GM21390 (cell line): ENCODE data around the gene FOXB2.
"Not testable (repeated sequence)": the region's sequence is repeated elsewhere in the genome, so short reads cannot be mapped to it uniquely, and the experiment has no call there.

Experiments used
- ATAC-seq: cut with Tn5 transposase; IDR thresholded peaks from one replicate; pipeline ENCODE4 v1.9.1; 2021; ENCODE audit not compliant: unreplicated experiment

The FOXB2 gene

DNA sequence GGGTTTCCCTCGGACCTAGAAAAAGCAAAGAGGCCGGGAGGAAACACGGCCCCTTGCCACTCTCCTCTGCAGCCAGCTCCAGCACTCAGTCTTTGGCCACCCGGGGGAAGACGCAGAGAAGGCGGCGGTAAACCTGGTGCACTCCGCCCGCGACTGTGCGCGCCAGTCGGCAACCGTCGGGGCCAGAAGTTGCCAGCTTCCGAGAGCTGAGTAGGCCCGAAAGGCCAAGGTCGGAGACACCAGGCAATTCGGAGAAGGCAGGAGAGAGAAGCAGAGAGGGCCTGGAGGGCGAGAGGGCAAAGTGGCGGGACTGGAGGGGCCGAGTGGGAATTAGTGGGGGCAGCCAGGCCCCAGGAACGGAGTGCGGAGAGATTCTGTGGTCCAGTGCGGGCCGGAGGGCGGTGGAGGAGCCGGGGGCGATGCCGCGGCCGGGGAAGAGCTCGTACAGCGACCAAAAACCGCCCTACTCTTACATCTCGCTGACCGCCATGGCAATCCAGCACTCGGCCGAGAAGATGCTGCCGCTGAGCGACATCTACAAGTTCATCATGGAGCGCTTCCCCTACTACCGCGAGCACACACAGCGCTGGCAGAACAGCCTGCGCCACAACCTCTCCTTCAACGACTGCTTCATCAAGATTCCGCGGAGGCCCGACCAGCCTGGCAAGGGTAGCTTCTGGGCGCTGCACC, at the start of gene FOXB2:
TSS of gene FOXB2 (plus strand) at position 420 of the 690 bp plus-strand sequence. CDS start at position 420, 0 bp downstream.
- no peak for ATAC-seq

DNA sequence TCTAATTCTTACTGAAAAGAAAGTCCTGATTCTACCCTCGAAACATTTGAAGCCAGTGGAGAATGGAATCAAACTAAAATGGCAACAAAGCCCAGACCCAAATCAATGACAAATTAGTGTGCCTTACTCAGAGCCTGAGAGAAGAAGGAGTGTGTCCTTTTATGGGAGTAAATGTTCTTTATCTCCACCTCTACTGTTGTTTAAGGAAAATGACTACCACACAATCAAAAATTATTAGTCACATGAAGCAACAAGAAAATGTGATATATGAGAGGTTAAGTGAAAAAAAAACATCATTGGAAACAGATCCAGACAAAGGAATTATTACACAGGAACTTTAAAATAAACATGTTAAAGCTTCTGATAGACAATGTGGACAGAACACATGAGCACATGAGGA, 49.7 kb upstream of the FOXB2 start:
- ATAC-seq = no peak

DNA sequence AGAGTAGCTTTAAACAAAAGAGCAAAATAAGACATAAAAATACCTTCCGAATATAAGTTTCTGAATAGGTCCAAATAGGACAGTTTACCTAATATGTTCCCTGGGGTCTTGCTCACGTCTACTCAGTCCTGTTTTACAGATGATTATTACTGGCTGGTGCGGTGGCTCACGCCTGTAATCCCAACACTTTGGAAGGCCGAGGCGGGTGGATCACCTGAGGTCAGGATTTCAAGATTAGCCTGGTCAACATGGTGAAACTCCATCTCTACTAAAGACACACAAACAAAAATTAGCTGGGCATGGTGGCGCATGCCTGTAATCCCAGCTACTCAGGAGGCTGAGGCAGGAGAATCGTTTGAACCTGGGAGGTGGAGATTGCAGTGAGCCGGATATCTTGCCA, 40.6 kb upstream of the FOXB2 start:
- not testable (repeated sequence) for ATAC-seq

- ATAC-seq = no peak
Observed at GRCh38 chr9:76980566-76980965, 38.9 kb upstream of the FOXB2 start.

DNA sequence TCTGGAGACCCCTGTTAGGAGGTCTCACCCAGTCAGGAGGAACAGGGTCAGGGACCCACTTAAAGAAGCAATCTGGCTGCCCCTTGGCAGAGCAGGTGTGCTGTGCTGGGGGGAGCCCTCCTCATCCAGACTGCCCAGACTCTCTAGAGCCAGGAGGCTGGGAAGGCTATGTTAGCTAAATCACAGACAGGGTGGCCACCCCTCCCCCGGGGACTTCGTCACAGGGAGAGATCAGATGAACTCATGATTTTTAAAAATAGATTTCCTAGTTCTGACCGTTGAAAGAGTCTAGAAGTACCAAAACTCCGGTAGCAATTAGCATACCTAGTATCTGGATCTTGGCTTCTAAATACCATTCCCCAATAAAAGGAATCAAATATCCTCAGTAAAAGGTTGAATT, 35.0 kb upstream of the FOXB2 start:
- ATAC-seq = no peak

DNA sequence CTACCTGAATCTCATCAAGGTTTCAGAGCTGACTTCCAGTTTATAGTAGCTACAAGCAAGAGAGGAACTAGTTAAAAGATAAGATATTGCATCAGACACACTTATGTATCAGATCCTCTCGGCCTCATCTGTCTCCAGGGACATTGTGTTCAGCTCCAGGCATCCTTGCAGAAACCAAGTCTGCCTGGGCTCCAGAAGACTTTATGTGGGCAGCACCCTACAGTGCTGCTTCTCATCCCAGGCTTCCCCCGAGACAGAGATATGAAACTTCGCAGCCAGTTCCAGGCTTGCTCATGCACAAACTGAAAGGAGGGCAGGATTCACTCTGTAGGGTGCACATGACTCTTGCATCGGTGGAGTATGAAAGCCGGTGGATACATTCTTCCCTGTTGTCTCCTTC, 33.9 kb upstream of the FOXB2 start:
- ATAC-seq = no peak

DNA sequence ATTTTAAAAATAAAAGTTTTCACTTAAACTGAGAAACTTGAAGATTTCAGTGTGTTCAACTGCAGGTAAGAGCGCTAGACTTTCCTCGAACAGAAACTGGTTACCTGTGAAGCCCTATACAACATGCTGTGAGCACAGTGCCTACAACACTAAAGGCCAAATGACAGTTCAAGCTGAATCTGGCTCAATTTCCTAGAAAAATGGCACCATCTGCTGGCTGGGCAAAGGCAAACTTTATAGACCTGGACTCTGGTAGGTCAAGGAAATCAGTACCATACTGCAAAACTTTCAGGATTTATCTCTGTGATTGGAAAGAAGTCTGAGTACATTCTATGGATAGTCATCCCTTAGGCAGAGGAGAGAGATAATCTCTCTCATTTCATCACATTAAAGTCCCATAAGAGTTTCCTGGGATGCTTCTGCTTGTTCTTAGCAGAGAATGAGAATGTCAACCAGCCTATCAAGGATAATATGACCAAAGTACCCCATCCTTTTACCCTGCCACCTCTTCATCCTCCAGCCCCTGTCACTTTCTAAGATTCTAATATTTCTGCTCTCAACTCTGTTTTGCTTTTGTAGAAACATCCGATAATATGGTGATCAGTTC, 31.8 kb upstream of the FOXB2 start:
- no peak for ATAC-seq

- ATAC-seq = no peak
Observed at GRCh38 chr9:76988941-76989340, 30.5 kb upstream of the FOXB2 start.

GRCh38 chr9:76989501-76989900, 30.0 kb upstream of the FOXB2 start:
- no peak for ATAC-seq

- ATAC-seq = no peak
Observed at GRCh38 chr9:76996700-76997099, 22.8 kb upstream of the FOXB2 start.

GRCh38 chr9:76999261-76999660, 20.2 kb upstream of the FOXB2 start:
- no peak for ATAC-seq

- ATAC-seq = no peak
Observed at GRCh38 chr9:77000330-77000729, 19.1 kb upstream of the FOXB2 start.

- no peak for ATAC-seq
Observed at GRCh38 chr9:77003366-77003765, 16.1 kb upstream of the FOXB2 start.

DNA sequence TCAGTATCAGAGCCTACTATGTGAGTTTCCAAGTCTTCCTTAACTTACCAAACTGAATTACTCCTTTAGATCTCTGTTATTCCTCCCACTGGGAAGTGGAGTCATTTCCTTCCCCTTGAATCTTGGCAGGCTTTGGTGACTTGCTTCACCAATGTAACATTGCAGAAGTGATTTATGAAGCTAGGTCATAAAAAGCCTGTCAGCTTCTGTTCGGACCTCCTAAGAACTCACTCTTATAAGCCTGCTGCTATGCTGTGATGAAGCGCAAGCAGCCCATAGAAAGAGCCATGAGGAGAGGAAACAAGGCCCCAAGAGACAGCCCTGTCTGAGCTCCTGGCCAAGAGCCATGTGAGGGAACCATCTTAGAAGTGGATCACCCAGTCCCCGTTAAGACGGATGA, 14.2 kb upstream of the FOXB2 start:
- no peak for ATAC-seq

DNA sequence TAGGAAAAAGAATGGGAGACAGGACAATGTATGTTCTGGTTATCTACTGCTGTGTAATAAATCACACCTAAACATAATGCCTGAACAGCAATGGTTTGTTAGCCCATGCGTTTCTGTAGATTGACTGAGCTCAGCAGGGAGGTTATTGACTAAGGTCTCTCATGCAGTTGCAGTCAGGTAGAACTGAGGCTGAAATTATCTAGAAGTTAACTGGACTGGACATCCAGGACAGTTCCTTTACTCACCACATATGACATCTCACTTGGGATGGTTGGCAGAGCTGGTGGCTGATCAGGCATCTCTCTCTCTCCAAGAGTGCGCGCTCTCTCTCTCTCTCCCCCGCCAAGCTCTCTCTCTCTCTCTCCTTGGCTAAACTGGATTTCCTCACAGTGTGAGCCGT, 8.9 kb upstream of the FOXB2 start:
- ATAC-seq = no peak

- peak; percentile 74 for ATAC-seq
Observed at GRCh38 chr9:77011973-77012821, 7.3 kb upstream of the FOXB2 start.

- ATAC-seq = no peak
Observed at GRCh38 chr9:77013206-77013931, 6.1 kb upstream of the FOXB2 start.

DNA sequence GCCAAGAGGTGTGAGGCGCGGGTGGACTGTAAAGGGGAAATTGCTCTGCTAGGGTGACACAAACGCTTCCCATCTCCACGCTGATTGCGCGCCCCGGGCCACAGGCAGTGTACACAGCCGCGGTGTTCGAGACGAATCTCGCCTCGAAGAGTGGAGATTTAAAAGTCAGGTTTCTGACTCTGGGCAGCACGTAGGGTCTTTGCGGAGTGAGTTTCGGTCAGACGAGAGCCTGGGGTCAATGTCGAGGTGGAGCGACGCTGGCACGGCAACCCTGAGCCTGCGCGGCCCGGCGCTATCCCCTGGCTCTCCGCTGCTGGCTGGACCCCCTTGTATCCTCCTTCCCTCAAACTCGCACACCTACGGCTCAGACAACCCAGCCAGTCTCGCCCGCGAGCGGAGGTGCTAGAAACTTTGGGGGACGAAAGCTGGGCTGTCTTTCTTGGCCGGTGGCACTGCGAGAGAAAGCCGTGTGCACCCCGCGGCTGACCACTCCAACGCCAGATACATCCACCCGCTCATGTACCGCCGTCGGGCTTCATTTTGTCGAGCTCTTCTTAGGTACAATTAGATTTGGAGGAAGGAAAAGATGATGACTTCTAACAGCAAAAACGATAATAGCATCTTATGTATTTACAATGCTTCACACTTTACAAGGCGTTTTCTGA, 5.4 kb upstream of the FOXB2 start:
- no peak for ATAC-seq

- ATAC-seq = no peak
Observed at GRCh38 chr9:77014597-77015263, 4.7 kb upstream of the FOXB2 start.

- ATAC-seq = no peak
Observed at GRCh38 chr9:77015327-77016048, 4.0 kb upstream of the FOXB2 start.
